HG02642 (cell line): ENCODE data around the gene SMARCAD1.

Experiments used
- ATAC-seq: cut with Tn5 transposase; IDR thresholded peaks from one replicate; pipeline ENCODE4 v1.9.1; 2021; ENCODE audit warnings: mild to moderate bottlenecking; ENCODE audit not compliant: unreplicated experiment, poor library complexity

Gene SMARCAD1

GRCh38 chr4:94207469-94208224 is at the start of gene SMARCAD1:
SMARCAD1 (plus strand) TSS chr4:94207865; CDS start chr4:94208395, 530 bp downstream.
- ATAC-seq: peak; percentile 98

- no peak for ATAC-seq
These were observed 48.8 kb upstream of the SMARCAD1 start for GRCh38 chr4:94158883-94159282.

- ATAC-seq: no peak
These were observed 47.9 kb upstream of the SMARCAD1 start for GRCh38 chr4:94159790-94160189.

GRCh38 chr4:94160774-94161173 is 46.9 kb upstream of the SMARCAD1 start:
- ATAC-seq: no peak

- no peak for ATAC-seq
These were observed 42.4 kb upstream of the SMARCAD1 start for GRCh38 chr4:94165256-94165655.

- no peak for ATAC-seq
These were observed 39.3 kb upstream of the SMARCAD1 start for GRCh38 chr4:94168321-94168720.

- no peak for ATAC-seq
These were observed 37.8 kb upstream of the SMARCAD1 start for GRCh38 chr4:94169803-94170372.

- no peak for ATAC-seq
These were observed 36.0 kb upstream of the SMARCAD1 start for GRCh38 chr4:94171616-94172015.

GRCh38 chr4:94175553-94176261 is 32.0 kb upstream of the SMARCAD1 start:
- ATAC-seq: no peak

- ATAC-seq: no peak
These were observed 29.8 kb upstream of the SMARCAD1 start for GRCh38 chr4:94177822-94178221.

- ATAC-seq: no peak
These were observed 25.9 kb upstream of the SMARCAD1 start for GRCh38 chr4:94181815-94182214.

- ATAC-seq: no peak
These were observed 4.9 kb upstream of the SMARCAD1 start for GRCh38 chr4:94202769-94203168.

GRCh38 chr4:94208266-94208665 is 601 bp downstream of the SMARCAD1 start:
- ATAC-seq: no peak

GRCh38 chr4:94208918-94209317 is 1.3 kb downstream of the SMARCAD1 start:
- ATAC-seq: no peak

GRCh38 chr4:94211861-94212260 is 4.2 kb downstream of the SMARCAD1 start:
- no peak for ATAC-seq

GRCh38 chr4:94214703-94215319 is 7.1 kb downstream of the SMARCAD1 start:
- no peak for ATAC-seq

- ATAC-seq: no peak
These were observed 8.7 kb downstream of the SMARCAD1 start for GRCh38 chr4:94216394-94216793.

- ATAC-seq: no peak
These were observed 11.7 kb downstream of the SMARCAD1 start for GRCh38 chr4:94219402-94219801.

- no peak for ATAC-seq
These were observed 14.3 kb downstream of the SMARCAD1 start for GRCh38 chr4:94221916-94222315.

- ATAC-seq: no peak
These were observed 17.8 kb downstream of the SMARCAD1 start for GRCh38 chr4:94225449-94225848.

- no peak for ATAC-seq
These were observed 19.1 kb downstream of the SMARCAD1 start for GRCh38 chr4:94226763-94227162.
